IgD-negative memory B cell (primary cell): Measurements from ENCODE around the gene CRAMP1. TPM values are rescaled to one million over a fixed set of nuclear protein-coding genes. Genes with fewer than 3 reads are reported as not detected.
A peak's percentile ranks its signal among the peaks of the same experiment; 100 is the strongest.

Source experiments
- H3K27ac Mint-ChIP-seq, 3 donors: one replicate each; pipeline ENCODE4 v1.8.0; 2020 to 2022; ENCODE audit warnings: mild to moderate bottlenecking in 3 of 3, mixed read lengths in 3 of 3, moderate library complexity in 1 of 3
- H3K27me3 Mint-ChIP-seq: one replicate; pipeline ENCODE4 v1.8.0; 2021; ENCODE audit warnings: mixed read lengths
- H3K36me3 Mint-ChIP-seq: one replicate; pipeline ENCODE4 v1.8.0; 2020; ENCODE audit warnings: mild to moderate bottlenecking, mixed read lengths
- H3K4me1 Mint-ChIP-seq, 3 donors: one replicate each; pipeline ENCODE4 v1.8.0; 2020 to 2022; ENCODE audit warnings: mixed read lengths in 3 of 3, mild to moderate bottlenecking in 1 of 3
- H3K4me3 Mint-ChIP-seq, 4 donors: one replicate each; pipeline ENCODE4 v1.8.0; 2020 to 2022; ENCODE audit warnings: mild to moderate bottlenecking in 4 of 4, mixed read lengths in 4 of 4, moderate library complexity in 3 of 4
- H3K9me3 Mint-ChIP-seq, 3 donors: one replicate each; pipeline ENCODE4 v1.8.0; 2020 to 2021; ENCODE audit warnings: mixed read lengths in 3 of 3, mild to moderate bottlenecking in 1 of 3
- polyA plus RNA-seq: library from polyadenylated mRNA; unstranded; fragments of 300-500 nt; fragmentation: Illumina TruSeq; gene quantifications from one replicate; pipeline ENCODE4 v1.2.3, GENCODE V29; 2021

CRAMP1 gene
- polyA plus RNA-seq, 1 donor from 2014 or later: 4.2 TPM

GRCh38 chr16:1667916-1668315 is 55.8 kb downstream of the CRAMP1 start:
- Mint-ChIP-seq H3K27ac (no peak overlapping the region), H3K36me3 (peaks cover 8% of the 10 kb centered on the region), H3K4me1 (no peaks in the 10 kb centered on the region), H3K9me3 (no peaks in the 10 kb centered on the region), H3K27me3 (no peaks in the 10 kb centered on the region), H3K4me3 (no peak overlapping the region)

GRCh38 chr16:1668612-1669319 is 56.6 kb downstream of the CRAMP1 start:
- Mint-ChIP-seq H3K36me3 (peaks cover 9% of the 10 kb centered on the region), H3K27me3 (no peaks in the 10 kb centered on the region), H3K4me3 (no peak overlapping the region), H3K9me3 (no peaks in the 10 kb centered on the region), H3K4me1 (no peaks in the 10 kb centered on the region), H3K27ac (no peak overlapping the region)

- H3K4me1 Mint-ChIP-seq: no peaks in the 10 kb centered on the region
- no peaks in the 10 kb centered on the region for H3K9me3 Mint-ChIP-seq
- peak overlapping the region in 1 of 3 donors; percentile 39 for H3K27ac Mint-ChIP-seq
- no peaks in the 10 kb centered on the region for H3K27me3 Mint-ChIP-seq
- no peak overlapping the region for H3K4me3 Mint-ChIP-seq
- peaks cover 9% of the 10 kb centered on the region for H3K36me3 Mint-ChIP-seq
Observed at GRCh38 chr16:1669698-1670097, 57.5 kb downstream of the CRAMP1 start.

GRCh38 chr16:1670371-1670770 is 58.2 kb downstream of the CRAMP1 start:
- no peak overlapping the region for H3K27ac Mint-ChIP-seq
- H3K27me3 Mint-ChIP-seq: no peaks in the 10 kb centered on the region
- no peaks in the 10 kb centered on the region for H3K4me1 Mint-ChIP-seq
- H3K4me3 Mint-ChIP-seq: no peak overlapping the region
- H3K36me3 Mint-ChIP-seq: peaks cover 9% of the 10 kb centered on the region
- no peaks in the 10 kb centered on the region for H3K9me3 Mint-ChIP-seq

GRCh38 chr16:1670866-1671265 is 58.7 kb downstream of the CRAMP1 start:
- Mint-ChIP-seq H3K9me3 (no peaks in the 10 kb centered on the region), H3K27ac (no peak overlapping the region), H3K27me3 (no peaks in the 10 kb centered on the region), H3K4me1 (no peaks in the 10 kb centered on the region), H3K4me3 (no peak overlapping the region), H3K36me3 (peaks cover 9% of the 10 kb centered on the region)

- H3K9me3 Mint-ChIP-seq: no peaks in the 10 kb centered on the region
- peak overlapping the region in 1 of 3 donors; percentile 23 for H3K27ac Mint-ChIP-seq
- no peaks in the 10 kb centered on the region for H3K27me3 Mint-ChIP-seq
- H3K4me3 Mint-ChIP-seq: no peak overlapping the region
- H3K36me3 Mint-ChIP-seq: peaks cover 9% of the 10 kb centered on the region
- H3K4me1 Mint-ChIP-seq: peaks cover 0 to 2% (median 0%) of the 10 kb centered on the region in 3 donors
Observed at GRCh38 chr16:1673424-1674151, 61.4 kb downstream of the CRAMP1 start.

GRCh38 chr16:1674306-1674705 is 62.1 kb downstream of the CRAMP1 start:
- Mint-ChIP-seq H3K27me3 (no peaks in the 10 kb centered on the region), H3K27ac (no peak overlapping the region), H3K36me3 (peaks cover 9% of the 10 kb centered on the region), H3K4me3 (peak overlapping the region in 1 of 4 donors; percentile 45), H3K4me1 (peaks cover 5 to 8% (median 6%) of the 10 kb centered on the region in 3 donors), H3K9me3 (no peaks in the 10 kb centered on the region)

GRCh38 chr16:1674751-1675664 is 62.8 kb downstream of the CRAMP1 start:
- Mint-ChIP-seq H3K4me3 (peak overlapping the region in 1 of 4 donors; percentile 74), H3K27me3 (no peaks in the 10 kb centered on the region), H3K4me1 (peaks cover 5 to 10% (median 6%) of the 10 kb centered on the region in 3 donors), H3K27ac (peak overlapping the region in 1 of 3 donors; percentile 27), H3K36me3 (peaks cover 9% of the 10 kb centered on the region), H3K9me3 (no peaks in the 10 kb centered on the region)

- H3K9me3 Mint-ChIP-seq: no peaks in the 10 kb centered on the region
- peak overlapping the region in 3 of 4 donors; percentile 17 to 74 (median 58) for H3K4me3 Mint-ChIP-seq
- peaks cover 5% of the 10 kb centered on the region for H3K36me3 Mint-ChIP-seq
- peaks cover 5 to 19% (median 17%) of the 10 kb centered on the region in 3 donors for H3K4me1 Mint-ChIP-seq
- no peaks in the 10 kb centered on the region for H3K27me3 Mint-ChIP-seq
- peak overlapping the region in 2 of 3 donors; percentile 73 to 91 for H3K27ac Mint-ChIP-seq
Observed at GRCh38 chr16:1676661-1677060, 64.5 kb downstream of the CRAMP1 start.

- H3K4me3 Mint-ChIP-seq: peak overlapping the region in 2 of 4 donors; percentile 57 to 74
Observed at GRCh38 chr16:1677339-1677738, 65.2 kb downstream of the CRAMP1 start.

GRCh38 chr16:1677942-1678499 is 65.9 kb downstream of the CRAMP1 start, which contains the start of gene JPT2:
Gene JPT2, plus strand, starts transcription at chr16:1678279. Its CDS starts 34 bp downstream, at chr16:1678313.
- H3K27ac Mint-ChIP-seq: peak within 1 kb of the TSS; percentile 73 to 91 (median 77)
- H3K36me3 Mint-ChIP-seq: peaks cover under 1% of the 10 kb centered on the region

More at GRCh38 chr16:1677339-1677738, 65.2 kb downstream of the CRAMP1 start:
- H3K27ac Mint-ChIP-seq: peak overlapping the region in 2 of 3 donors; percentile 73 to 77
- no peaks in the 10 kb centered on the region for H3K27me3 Mint-ChIP-seq
- H3K36me3 Mint-ChIP-seq: peaks cover 5% of the 10 kb centered on the region
- H3K9me3 Mint-ChIP-seq: no peaks in the 10 kb centered on the region
- peaks cover 5 to 19% (median 18%) of the 10 kb centered on the region in 3 donors for H3K4me1 Mint-ChIP-seq

GRCh38 chr16:1678500-1679098 is 66.4 kb downstream of the CRAMP1 start:
- H3K27me3 Mint-ChIP-seq: no peaks in the 10 kb centered on the region
- H3K36me3 Mint-ChIP-seq: no peaks in the 10 kb centered on the region
- H3K9me3 Mint-ChIP-seq: no peaks in the 10 kb centered on the region
- H3K27ac Mint-ChIP-seq: peak overlapping the region; percentile 16 to 91 (median 34)
- peaks cover 5 to 20% (median 18%) of the 10 kb centered on the region in 3 donors for H3K4me1 Mint-ChIP-seq
- peak overlapping the region; percentile 85 to 94 (median 90) for H3K4me3 Mint-ChIP-seq

More at GRCh38 chr16:1677942-1678499, 65.9 kb downstream of the CRAMP1 start, which contains the start of gene JPT2:
- peaks cover 5 to 19% (median 18%) of the 10 kb centered on the region in 3 donors for H3K4me1 Mint-ChIP-seq
- no peaks in the 10 kb centered on the region for H3K9me3 Mint-ChIP-seq
- peak within 1 kb of the TSS; percentile 85 to 94 (median 90) for H3K4me3 Mint-ChIP-seq
- H3K27me3 Mint-ChIP-seq: no peaks in the 10 kb centered on the region

- H3K36me3 Mint-ChIP-seq: no peaks in the 10 kb centered on the region
- no peak overlapping the region for H3K27ac Mint-ChIP-seq
- peak overlapping the region in 2 of 4 donors; percentile 58 to 85 for H3K4me3 Mint-ChIP-seq
- H3K9me3 Mint-ChIP-seq: no peaks in the 10 kb centered on the region
- no peaks in the 10 kb centered on the region for H3K27me3 Mint-ChIP-seq
- peaks cover 5 to 22% (median 18%) of the 10 kb centered on the region in 3 donors for H3K4me1 Mint-ChIP-seq
Observed at GRCh38 chr16:1680361-1680760, 68.2 kb downstream of the CRAMP1 start.

- Mint-ChIP-seq H3K4me3 (peak overlapping the region in 2 of 4 donors; percentile 30 to 34), H3K36me3 (no peaks in the 10 kb centered on the region), H3K27me3 (no peaks in the 10 kb centered on the region), H3K4me1 (peaks cover 5 to 22% (median 18%) of the 10 kb centered on the region in 3 donors), H3K9me3 (no peaks in the 10 kb centered on the region), H3K27ac (no peak overlapping the region)
Observed at GRCh38 chr16:1681032-1681431, 68.9 kb downstream of the CRAMP1 start.
